Muscle of arm (tissue), 12 donors: ENCODE results near the gene SLC25A47. TPM values are rescaled to one million over a fixed set of nuclear protein-coding genes. Genes with fewer than 3 reads are reported as not detected.
"Not testable (repeated sequence)": the region's sequence is repeated elsewhere in the genome, so short reads cannot be mapped to it uniquely, and the experiment has no call there.

Source experiments
- DNase-seq: peaks from one replicate; pipeline ENCODE4 v3.0.0-alpha.2; 2013
- polyA plus RNA-seq, 12 donors: library from polyadenylated mRNA; unstranded; fragments of 120-200 nt; gene quantifications; one replicate each; pipeline ENCODE4 v1.2.1, GENCODE V29; 2013; ENCODE audit not compliant: insufficient read length in 12 of 12

SLC25A47 gene
- polyA plus RNA-seq, 12 donors: 0.08 to 0.23 (median 0.12) TPM; not detected in 9

GRCh38 chr14:100323942-100324307 is 786 bp downstream of the SLC25A47 start:
- DNase-seq: no peak

- no peak for DNase-seq
Measured at GRCh38 chr14:100325231-100325632, 2.1 kb downstream of the SLC25A47 start.

- DNase-seq: no peak
Measured at GRCh38 chr14:100325958-100326357, 2.8 kb downstream of the SLC25A47 start.

GRCh38 chr14:100327128-100327527 is 4.0 kb downstream of the SLC25A47 start:
- no peak for DNase-seq

GRCh38 chr14:100328495-100329163 is 5.5 kb downstream of the SLC25A47 start:
- no peak for DNase-seq

- DNase-seq: no peak
Measured at GRCh38 chr14:100329233-100330006, 6.3 kb downstream of the SLC25A47 start.

- DNase-seq: no peak
Measured at GRCh38 chr14:100330007-100330344, 6.8 kb downstream of the SLC25A47 start.

- DNase-seq: no peak
Measured at GRCh38 chr14:100330388-100330931, 7.3 kb downstream of the SLC25A47 start.

GRCh38 chr14:100332071-100332639 is 9.0 kb downstream of the SLC25A47 start:
- no peak for DNase-seq

- no peak for DNase-seq
Measured at GRCh38 chr14:100332797-100333196, 9.7 kb downstream of the SLC25A47 start.

GRCh38 chr14:100333311-100333710 is 10.2 kb downstream of the SLC25A47 start:
- no peak for DNase-seq

- DNase-seq: no peak
Measured at GRCh38 chr14:100333827-100334226, 10.7 kb downstream of the SLC25A47 start.

GRCh38 chr14:100334904-100335303 is 11.8 kb downstream of the SLC25A47 start:
- DNase-seq: no peak

- no peak for DNase-seq
Measured at GRCh38 chr14:100336618-100337530, 13.7 kb downstream of the SLC25A47 start.

GRCh38 chr14:100339766-100340422 is 16.8 kb downstream of the SLC25A47 start:
- DNase-seq: no peak

GRCh38 chr14:100340423-100340813 is 17.3 kb downstream of the SLC25A47 start:
- DNase-seq: no peak

- no peak for DNase-seq
Measured at GRCh38 chr14:100341301-100342031, 18.3 kb downstream of the SLC25A47 start.

GRCh38 chr14:100342195-100342594 is 19.1 kb downstream of the SLC25A47 start:
- DNase-seq: no peak

- not testable (repeated sequence) for DNase-seq
Measured at GRCh38 chr14:100342826-100343225, 19.7 kb downstream of the SLC25A47 start.

GRCh38 chr14:100344657-100345056 is 21.5 kb downstream of the SLC25A47 start:
- DNase-seq: not testable (repeated sequence)
